HFFc6 (cell line): ENCODE measurements around the gene ADAD2. TPM values are rescaled to one million over a fixed set of nuclear protein-coding genes. Genes with fewer than 3 reads are reported as not detected.
A peak's percentile ranks its signal among the peaks of the same experiment; 100 is the strongest.

Experiments used
- DNase-seq: peaks from one replicate; pipeline ENCODE4 v3.0.0-alpha.2; 2018
- H3K27ac Mint-ChIP-seq: 2 replicates; pipeline ENCODE4 v1.8.0; 2020; ENCODE audit warnings: mild to moderate bottlenecking, mixed read lengths
- H3K27me3 Mint-ChIP-seq: 2 replicates; pipeline ENCODE4 v1.8.0; 2021; ENCODE audit warnings: mild to moderate bottlenecking, moderate library complexity, mixed read lengths; ENCODE audit not compliant: insufficient read depth
- H3K36me3 Mint-ChIP-seq: 2 replicates; pipeline ENCODE4 v1.8.0; 2021; ENCODE audit warnings: low read depth, mixed read lengths
- H3K4me1 Mint-ChIP-seq: 2 replicates; pipeline ENCODE4 v1.8.0; 2020; ENCODE audit warnings: low read depth, mixed read lengths
- H3K4me3 Mint-ChIP-seq: 2 replicates; pipeline ENCODE4 v1.8.0; 2020; ENCODE audit warnings: mild to moderate bottlenecking, moderate library complexity, mixed read lengths
- H3K9me3 Mint-ChIP-seq: 2 replicates; pipeline ENCODE4 v1.8.0; 2020; ENCODE audit warnings: mild to moderate bottlenecking, mixed read lengths
- total RNA-seq, 6 experiments: library from RNA; stranded (reverse); fragmentation: NEBNext Ultra II Directional; extraction: Animal tissue kit (Norgen Biotek cat#: 25700); gene quantifications; 2 replicates in 1 of 6; 3 replicates in 5 of 6; pipeline ENCODE4 v1.2.3, GENCODE V29; 2021
- TF ChIP-seq, protein P1 (sequence below): fragments of 200-600 bp; sonication (generic); IDR thresholded peaks from 2 replicates; pipeline ENCODE4 v1.5.0; 2021; ENCODE audit warnings: antibody characterized with exemption, mild to moderate bottlenecking

The ADAD2 gene
- total RNA-seq, 6 experiments from 2014 or later: not detected

DNA sequence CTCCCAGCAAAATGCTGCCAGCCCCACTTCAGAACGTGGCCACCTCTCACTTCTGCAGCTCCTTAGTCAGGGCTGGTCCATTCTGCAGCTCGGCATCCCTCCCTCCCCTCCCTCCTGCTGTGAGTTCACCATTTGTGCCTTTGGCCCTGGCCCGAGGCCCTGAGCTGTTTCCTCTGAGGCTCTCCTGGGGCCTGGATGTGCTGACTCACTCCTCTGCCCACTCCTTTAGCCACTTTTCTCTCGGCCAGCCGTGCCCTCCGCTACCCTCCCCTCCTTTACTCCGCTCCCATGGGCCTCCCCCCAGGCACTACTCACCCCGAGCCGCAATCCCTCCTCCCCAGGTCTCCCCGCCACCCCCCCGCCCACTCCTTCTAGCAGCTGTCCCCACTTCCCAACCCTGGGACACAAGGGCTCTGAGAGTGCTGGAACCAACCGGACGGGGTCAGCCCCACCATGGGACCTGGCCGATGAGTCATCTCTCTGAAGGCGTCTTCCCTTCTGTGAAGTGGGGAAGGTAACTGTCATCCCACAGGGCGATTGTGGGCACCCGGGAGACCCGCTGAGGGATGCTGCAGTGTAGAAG lies 37.4 kb downstream of the ADAD2 start:
- Mint-ChIP-seq H3K27ac (peak overlapping the region; percentile 85), H3K27me3 (peaks cover 12% of the 10 kb centered on the region), H3K9me3 (no peaks in the 10 kb centered on the region), H3K4me1 (peaks cover 43% of the 10 kb centered on the region), H3K36me3 (no peaks in the 10 kb centered on the region), H3K4me3 (peak overlapping the region; percentile 60; the same call in 1 of the 2 replicates)
- peak; percentile 87 for DNase-seq
- TF ChIP-seq, protein P1, sequence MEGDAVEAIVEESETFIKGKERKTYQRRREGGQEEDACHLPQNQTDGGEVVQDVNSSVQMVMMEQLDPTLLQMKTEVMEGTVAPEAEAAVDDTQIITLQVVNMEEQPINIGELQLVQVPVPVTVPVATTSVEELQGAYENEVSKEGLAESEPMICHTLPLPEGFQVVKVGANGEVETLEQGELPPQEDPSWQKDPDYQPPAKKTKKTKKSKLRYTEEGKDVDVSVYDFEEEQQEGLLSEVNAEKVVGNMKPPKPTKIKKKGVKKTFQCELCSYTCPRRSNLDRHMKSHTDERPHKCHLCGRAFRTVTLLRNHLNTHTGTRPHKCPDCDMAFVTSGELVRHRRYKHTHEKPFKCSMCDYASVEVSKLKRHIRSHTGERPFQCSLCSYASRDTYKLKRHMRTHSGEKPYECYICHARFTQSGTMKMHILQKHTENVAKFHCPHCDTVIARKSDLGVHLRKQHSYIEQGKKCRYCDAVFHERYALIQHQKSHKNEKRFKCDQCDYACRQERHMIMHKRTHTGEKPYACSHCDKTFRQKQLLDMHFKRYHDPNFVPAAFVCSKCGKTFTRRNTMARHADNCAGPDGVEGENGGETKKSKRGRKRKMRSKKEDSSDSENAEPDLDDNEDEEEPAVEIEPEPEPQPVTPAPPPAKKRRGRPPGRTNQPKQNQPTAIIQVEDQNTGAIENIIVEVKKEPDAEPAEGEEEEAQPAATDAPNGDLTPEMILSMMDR: no peak

GRCh38 chr16:84229471-84229870 lies 38.5 kb downstream of the ADAD2 start:
- Mint-ChIP-seq H3K9me3 (no peaks in the 10 kb centered on the region), H3K27me3 (peaks cover 22% of the 10 kb centered on the region), H3K36me3 (no peaks in the 10 kb centered on the region), H3K4me3 (no peak overlapping the region), H3K27ac (peak overlapping the region; percentile 3; the same call in 1 of the 2 replicates), H3K4me1 (peaks cover 37% of the 10 kb centered on the region)
- TF ChIP-seq, protein P1: no peak
- DNase-seq: no peak

DNA sequence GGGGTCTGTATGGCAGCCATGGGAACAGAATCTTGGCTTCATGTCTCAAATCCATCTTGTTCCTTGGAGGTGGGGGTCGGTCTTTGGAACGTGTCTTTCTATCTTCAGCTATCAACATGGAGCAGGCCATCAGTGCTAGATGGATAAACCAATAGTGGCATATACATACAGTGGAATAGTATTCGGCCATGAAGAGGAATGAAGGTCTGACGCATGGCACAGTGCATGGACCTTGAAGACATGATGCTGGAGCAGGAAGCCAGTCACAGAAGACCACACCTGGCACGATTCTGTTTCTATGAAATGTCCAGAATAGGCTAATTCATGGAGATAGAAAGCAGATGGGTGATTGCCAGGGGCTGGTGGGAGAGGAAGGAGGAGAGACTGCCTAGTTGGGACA lies 41.1 kb downstream of the ADAD2 start:
- Mint-ChIP-seq H3K36me3 (no peaks in the 10 kb centered on the region), H3K4me1 (peaks cover 25% of the 10 kb centered on the region), H3K27ac (no peak overlapping the region), H3K27me3 (peaks cover 28% of the 10 kb centered on the region), H3K9me3 (no peaks in the 10 kb centered on the region), H3K4me3 (no peak overlapping the region)
- DNase-seq: no peak
- TF ChIP-seq, protein P1: no peak

DNA sequence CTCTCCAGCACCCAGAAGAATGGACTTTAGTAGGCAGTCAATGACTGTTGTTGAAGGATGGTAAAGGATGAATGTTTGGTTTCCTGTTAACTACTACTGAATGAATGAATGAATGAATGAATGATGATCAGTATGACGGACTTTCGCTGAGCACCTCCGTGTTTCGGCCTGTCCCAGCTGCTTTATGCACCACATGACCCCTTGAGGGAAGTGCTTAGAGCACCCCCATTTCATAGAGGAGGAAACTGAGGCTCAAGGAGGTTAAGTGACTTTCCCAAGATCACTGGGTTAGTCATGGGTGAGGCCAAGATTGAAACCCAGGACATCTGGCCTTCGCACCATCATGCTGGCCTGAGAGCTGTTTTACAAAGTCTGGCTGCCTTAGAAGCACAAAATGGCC lies 42.0 kb downstream of the ADAD2 start:
- DNase-seq: no peak
- Mint-ChIP-seq H3K27me3 (peaks cover 33% of the 10 kb centered on the region), H3K36me3 (no peaks in the 10 kb centered on the region)

GRCh38 chr16:84233748-84234147 lies 42.8 kb downstream of the ADAD2 start:
- H3K4me3 Mint-ChIP-seq: no peak overlapping the region
- TF ChIP-seq, protein P1: no peak
- peaks cover 38% of the 10 kb centered on the region for H3K27me3 Mint-ChIP-seq

More for the DNA sequence above, 42.0 kb downstream of the ADAD2 start:
- TF ChIP-seq, protein P1: no peak
- peaks cover 18% of the 10 kb centered on the region for H3K4me1 Mint-ChIP-seq
- H3K27ac Mint-ChIP-seq: no peak overlapping the region
- no peak overlapping the region for H3K4me3 Mint-ChIP-seq
- H3K9me3 Mint-ChIP-seq: no peaks in the 10 kb centered on the region

More at GRCh38 chr16:84233748-84234147, 42.8 kb downstream of the ADAD2 start:
- no peak for DNase-seq
- H3K4me1 Mint-ChIP-seq: peaks cover 10% of the 10 kb centered on the region
- no peaks in the 10 kb centered on the region for H3K36me3 Mint-ChIP-seq
- H3K27ac Mint-ChIP-seq: no peak overlapping the region
- no peaks in the 10 kb centered on the region for H3K9me3 Mint-ChIP-seq
